Astrocyte (in vitro differentiated cells and primary cell): ENCODE measurements around the gene CD84. TPM values are rescaled to one million over a fixed set of nuclear protein-coding genes. Genes with fewer than 3 reads are reported as not detected.

Experiments used
- DNase-seq: peaks from one replicate; pipeline ENCODE4 v3.0.0-alpha.2; 2010; ENCODE audit warnings: low read depth
- FAIRE-seq: peaks from 2 replicates; lab custom pipeline; 2011; peaks lifted over from hg19 to GRCh38; lab: Jason Lieb, UNC
- H2AFZ ChIP-seq: 2 replicates; pipeline ENCODE4 v1.6.0; 2012; ENCODE audit warnings: low read depth, low read length, inconsistent platforms
- H3K27ac ChIP-seq: 2 replicates; pipeline ENCODE4 v1.5.1; 2011; ENCODE audit warnings: low read depth, low read length, inconsistent platforms
- H3K27me3 ChIP-seq: 2 replicates; pipeline ENCODE4 v1.6.0; 2011; ENCODE audit warnings: low read length, inconsistent platforms; ENCODE audit not compliant: insufficient read depth
- H3K36me3 ChIP-seq: 2 replicates; pipeline ENCODE4 v1.5.1; 2011; ENCODE audit warnings: low read length, inconsistent platforms; ENCODE audit not compliant: insufficient read depth
- H3K4me1 ChIP-seq: 2 replicates; pipeline ENCODE4 v1.5.1; 2011; ENCODE audit warnings: low read length, inconsistent platforms; ENCODE audit not compliant: insufficient read depth
- H3K4me2 ChIP-seq: 2 replicates; pipeline ENCODE4 v1.6.0; 2012; ENCODE audit warnings: low read length, inconsistent platforms
- H3K4me3 ChIP-seq: 2 replicates; pipeline ENCODE4 v1.5.1; 2011; ENCODE audit warnings: low read depth, mild to moderate bottlenecking, low read length, inconsistent platforms; ENCODE audit not compliant: insufficient read depth
- H3K79me2 ChIP-seq: 2 replicates; pipeline ENCODE4 v1.6.0; 2012; ENCODE audit warnings: mild to moderate bottlenecking, low read length, inconsistent platforms; ENCODE audit not compliant: insufficient read depth
- H3K9ac ChIP-seq: 2 replicates; pipeline ENCODE4 v1.6.0; 2012; ENCODE audit warnings: mild to moderate bottlenecking, low read length, inconsistent platforms
- H3K9me3 ChIP-seq: 2 replicates; pipeline ENCODE4 v1.5.1; 2012; ENCODE audit warnings: low read depth, mild to moderate bottlenecking, low read length, inconsistent platforms; ENCODE audit not compliant: insufficient read depth
- H4K20me1 ChIP-seq: 2 replicates; pipeline ENCODE4 v1.6.0; 2012; ENCODE audit warnings: low read length, inconsistent platforms; ENCODE audit not compliant: insufficient read depth
- H3K27ac Mint-ChIP-seq: one replicate; pipeline ENCODE4 v1.8.0; 2021; ENCODE audit warnings: mild to moderate bottlenecking, mixed read lengths; ENCODE audit not compliant: unreplicated experiment
- H3K27me3 Mint-ChIP-seq: one replicate; pipeline ENCODE4 v1.8.0; 2021; ENCODE audit warnings: low read depth, mixed read lengths; ENCODE audit not compliant: unreplicated experiment
- H3K36me3 Mint-ChIP-seq: one replicate; pipeline ENCODE4 v1.8.0; 2021; ENCODE audit warnings: low read depth, mixed read lengths; ENCODE audit not compliant: unreplicated experiment
- H3K4me1 Mint-ChIP-seq: one replicate; pipeline ENCODE4 v1.8.0; 2021; ENCODE audit warnings: low read depth, mixed read lengths; ENCODE audit not compliant: unreplicated experiment
- H3K4me3 Mint-ChIP-seq: one replicate; pipeline ENCODE4 v1.8.0; 2021; ENCODE audit warnings: mild to moderate bottlenecking, moderate library complexity, mixed read lengths; ENCODE audit not compliant: unreplicated experiment
- H3K9me3 Mint-ChIP-seq: one replicate; pipeline ENCODE4 v1.8.0; 2021; ENCODE audit warnings: mild to moderate bottlenecking, mixed read lengths; ENCODE audit not compliant: unreplicated experiment
- EZH2 ChIP-seq: IDR thresholded peaks from 2 replicates; pipeline ENCODE4 v1.6.1; 2012; ENCODE audit warnings: mild to moderate bottlenecking, low read length, inconsistent platforms; ENCODE audit not compliant: insufficient read depth
- total RNA-seq: library from RNA; stranded (reverse); gene quantifications from 2 replicates; pipeline ENCODE4 v1.2.1, GENCODE V29; 2021
- TF ChIP-seq, protein P1 (sequence below): IDR thresholded peaks from 2 replicates; pipeline ENCODE4 v1.5.1; 2011; ENCODE audit warnings: low read depth, mild to moderate bottlenecking, inconsistent platforms, low read length, moderate library complexity; ENCODE audit not compliant: insufficient read depth

CD84 gene
- total RNA-seq, 1 donor from 2014 or later = not detected

DNA sequence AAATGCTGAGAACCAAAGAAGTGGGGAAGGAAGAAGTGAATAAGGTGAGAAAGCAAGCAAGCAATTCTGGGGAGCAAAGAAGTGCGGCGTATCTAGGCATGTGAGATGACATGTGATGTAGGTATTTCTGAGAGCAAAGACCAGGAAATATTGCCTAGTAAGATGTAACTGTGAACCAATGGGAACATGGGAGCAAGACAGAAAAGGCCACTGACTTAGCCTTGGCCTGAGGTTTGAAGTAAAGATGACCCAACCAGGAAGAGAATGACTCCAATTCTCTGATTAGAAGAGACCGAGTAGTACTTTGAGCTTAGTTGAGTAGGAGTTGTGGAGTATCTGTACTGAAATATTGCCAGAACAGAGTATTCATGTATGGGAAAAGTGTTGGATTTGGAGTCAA, 87.3 kb downstream of the CD84 start:
- H3K27ac ChIP-seq = no peak overlapping the region
- H3K9ac ChIP-seq = no peak overlapping the region
- H3K9me3 Mint-ChIP-seq = no peaks in the 10 kb centered on the region
- no peaks in the 10 kb centered on the region for H4K20me1 ChIP-seq
- H3K9me3 ChIP-seq = no peaks in the 10 kb centered on the region
- TF ChIP-seq EZH2 = no peak
- TF ChIP-seq, protein P1, sequence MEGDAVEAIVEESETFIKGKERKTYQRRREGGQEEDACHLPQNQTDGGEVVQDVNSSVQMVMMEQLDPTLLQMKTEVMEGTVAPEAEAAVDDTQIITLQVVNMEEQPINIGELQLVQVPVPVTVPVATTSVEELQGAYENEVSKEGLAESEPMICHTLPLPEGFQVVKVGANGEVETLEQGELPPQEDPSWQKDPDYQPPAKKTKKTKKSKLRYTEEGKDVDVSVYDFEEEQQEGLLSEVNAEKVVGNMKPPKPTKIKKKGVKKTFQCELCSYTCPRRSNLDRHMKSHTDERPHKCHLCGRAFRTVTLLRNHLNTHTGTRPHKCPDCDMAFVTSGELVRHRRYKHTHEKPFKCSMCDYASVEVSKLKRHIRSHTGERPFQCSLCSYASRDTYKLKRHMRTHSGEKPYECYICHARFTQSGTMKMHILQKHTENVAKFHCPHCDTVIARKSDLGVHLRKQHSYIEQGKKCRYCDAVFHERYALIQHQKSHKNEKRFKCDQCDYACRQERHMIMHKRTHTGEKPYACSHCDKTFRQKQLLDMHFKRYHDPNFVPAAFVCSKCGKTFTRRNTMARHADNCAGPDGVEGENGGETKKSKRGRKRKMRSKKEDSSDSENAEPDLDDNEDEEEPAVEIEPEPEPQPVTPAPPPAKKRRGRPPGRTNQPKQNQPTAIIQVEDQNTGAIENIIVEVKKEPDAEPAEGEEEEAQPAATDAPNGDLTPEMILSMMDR = no peak
- no peak overlapping the region for H3K4me3 ChIP-seq
- H3K4me2 ChIP-seq = no peak overlapping the region
- no peaks in the 10 kb centered on the region for H3K4me1 ChIP-seq
- no peaks in the 10 kb centered on the region for H3K27me3 ChIP-seq
- H3K4me3 Mint-ChIP-seq = no peak overlapping the region
- H3K4me1 Mint-ChIP-seq = peaks cover 5% of the 10 kb centered on the region
- H3K27ac Mint-ChIP-seq = no peak overlapping the region
- H3K27me3 Mint-ChIP-seq = peaks cover 6% of the 10 kb centered on the region
- no peaks in the 10 kb centered on the region for H3K36me3 ChIP-seq
- no peak overlapping the region for H2AFZ ChIP-seq
- DNase-seq = no peak
- FAIRE-seq = no peak
- H3K79me2 ChIP-seq = no peaks in the 10 kb centered on the region
- no peaks in the 10 kb centered on the region for H3K36me3 Mint-ChIP-seq

Other genes starting within 250 kb of the CD84 start
- gene COPA, start 236.2 kb downstream of the CD84 start, total RNA-seq = 281 and 305 TPM in 2 replicates
- gene NCSTN, start 236.1 kb downstream of the CD84 start, total RNA-seq = 171 and 187 TPM in 2 replicates
- 0.55 and 0.70 TPM in 2 replicates for gene NHLH1, start 212.4 kb downstream of the CD84 start, total RNA-seq
- gene VANGL2, start 178.9 kb downstream of the CD84 start, total RNA-seq = 25.5 and 26.1 TPM in 2 replicates
- gene SLAMF6, start 56.2 kb downstream of the CD84 start, total RNA-seq = not detected in 2 replicates
- not detected in 2 replicates for gene SLAMF1, start 67.5 kb upstream of the CD84 start, total RNA-seq
- gene CD48, start 132.3 kb upstream of the CD84 start, total RNA-seq = not detected in 2 replicates
- gene SLAMF7, start 159.8 kb upstream of the CD84 start, total RNA-seq = 0.31 and 0.32 TPM in 2 replicates
- not detected in 2 replicates for gene LY9, start 216.7 kb upstream of the CD84 start, total RNA-seq